ENCODE data around the gene ELL.

- TF ChIP-seq CTCF (IDR thresholded peaks at IDR 0.05; ENCODE audit: insufficient read depth, low read length, poor library complexity, severe bottlenecking) (no peak), EZH2phosphoT487 (conservative IDR thresholded peaks at IDR 0.05; ENCODE audit: low read length) (no peak)
Measured at GRCh38 chr19:18568367-18568766, 46.5 kb upstream of the ELL start.
